ENCODE data around the gene TIMP3.

- TF ChIP-seq, protein P1, sequence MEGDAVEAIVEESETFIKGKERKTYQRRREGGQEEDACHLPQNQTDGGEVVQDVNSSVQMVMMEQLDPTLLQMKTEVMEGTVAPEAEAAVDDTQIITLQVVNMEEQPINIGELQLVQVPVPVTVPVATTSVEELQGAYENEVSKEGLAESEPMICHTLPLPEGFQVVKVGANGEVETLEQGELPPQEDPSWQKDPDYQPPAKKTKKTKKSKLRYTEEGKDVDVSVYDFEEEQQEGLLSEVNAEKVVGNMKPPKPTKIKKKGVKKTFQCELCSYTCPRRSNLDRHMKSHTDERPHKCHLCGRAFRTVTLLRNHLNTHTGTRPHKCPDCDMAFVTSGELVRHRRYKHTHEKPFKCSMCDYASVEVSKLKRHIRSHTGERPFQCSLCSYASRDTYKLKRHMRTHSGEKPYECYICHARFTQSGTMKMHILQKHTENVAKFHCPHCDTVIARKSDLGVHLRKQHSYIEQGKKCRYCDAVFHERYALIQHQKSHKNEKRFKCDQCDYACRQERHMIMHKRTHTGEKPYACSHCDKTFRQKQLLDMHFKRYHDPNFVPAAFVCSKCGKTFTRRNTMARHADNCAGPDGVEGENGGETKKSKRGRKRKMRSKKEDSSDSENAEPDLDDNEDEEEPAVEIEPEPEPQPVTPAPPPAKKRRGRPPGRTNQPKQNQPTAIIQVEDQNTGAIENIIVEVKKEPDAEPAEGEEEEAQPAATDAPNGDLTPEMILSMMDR (IDR thresholded peaks at IDR 0.05; ENCODE audit: extremely low read depth in 1 of 2, insufficient read depth in 1 of 2, low read depth in 1 of 2, low read length in 2 of 2), result no peak
- TF ChIP-seq POLR2A (IDR thresholded peaks at IDR 0.05; ENCODE audit: low read depth, low read length) (no peak), EZH2 (IDR thresholded peaks at IDR 0.05; ENCODE audit: borderline replicate concordance, low read depth, low read length, severe bottlenecking) (no peak), MYC (IDR thresholded peaks at IDR 0.05; ENCODE audit: low read depth, low read length) (no peak), POLR2AphosphoS5 (IDR thresholded peaks at IDR 0.05; ENCODE audit: insufficient read depth, low read depth, low read length) (no peak), JUN (IDR thresholded peaks at IDR 0.05; ENCODE audit: borderline replicate concordance, insufficient read depth, insufficient read length, low read depth) (no peak)
These were observed 58.2 kb downstream of the TIMP3 start for GRCh38 chr22:32859743-32860142.
